ENCODE results near the gene FOXD2. TPM values are rescaled to one million over a fixed set of nuclear protein-coding genes. Genes with fewer than 3 reads are reported as not detected.
A peak's percentile ranks its signal among the peaks of the same experiment; 100 is the strongest.

The FOXD2 gene
- total RNA-seq, 1 experiment from 2014 or later: 2.8 TPM

DNA sequence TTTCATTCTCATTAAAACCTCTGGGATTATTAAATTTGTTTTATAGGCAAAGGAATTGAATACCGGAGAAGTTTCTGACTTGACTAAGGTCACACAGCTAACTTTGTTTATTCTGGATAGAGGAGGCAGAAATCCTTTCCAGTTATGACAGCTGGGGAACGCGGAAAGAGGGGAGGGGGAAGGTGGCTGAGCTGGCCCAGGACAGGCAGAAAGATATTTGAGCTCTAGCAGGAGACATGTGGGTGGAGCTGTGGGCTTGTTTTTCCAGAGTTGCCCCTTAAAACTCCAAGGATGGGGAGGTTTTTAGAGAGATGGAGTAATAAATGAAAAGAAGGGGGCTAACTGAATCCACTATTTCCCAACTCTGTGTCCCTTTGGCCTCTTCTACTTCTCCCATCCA, 27.8 kb downstream of the FOXD2 start:
- no peak for DNase-seq (ENCODE audit: low spot score)

DNA sequence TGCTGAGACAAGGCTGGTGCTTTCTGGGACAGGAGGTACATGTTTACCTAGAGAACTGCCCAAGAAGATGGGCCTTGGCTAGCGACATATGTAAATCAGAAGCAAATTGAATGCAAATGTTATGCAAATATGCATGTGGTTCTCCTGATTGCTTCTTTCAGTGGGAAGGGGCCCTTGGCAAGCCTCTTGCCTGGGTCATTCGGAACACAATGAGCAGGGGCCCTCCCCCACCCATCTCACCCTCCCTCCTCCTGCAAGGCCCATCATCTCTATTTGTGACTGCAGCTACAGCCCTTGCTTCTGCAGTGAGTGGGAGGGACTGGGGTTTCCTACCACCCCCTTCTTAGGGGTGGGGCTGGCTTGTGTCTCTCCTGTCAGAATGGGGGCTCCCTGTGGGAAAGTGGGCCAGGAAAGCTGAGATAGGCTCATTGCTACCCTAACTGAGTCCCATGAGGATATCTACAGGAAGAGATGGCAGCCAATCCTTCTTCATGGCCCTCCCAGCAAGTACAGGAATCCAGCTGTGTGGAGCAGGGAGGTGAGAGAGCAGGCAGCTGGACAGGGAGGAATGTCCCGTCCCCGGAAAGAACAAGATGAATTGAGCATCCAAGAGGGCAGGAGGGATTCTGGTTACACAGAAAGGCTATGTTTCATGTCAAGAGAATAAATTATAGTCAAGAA, 31.0 kb downstream of the FOXD2 start:
- DNase-seq (ENCODE audit: low spot score): no peak

DNA sequence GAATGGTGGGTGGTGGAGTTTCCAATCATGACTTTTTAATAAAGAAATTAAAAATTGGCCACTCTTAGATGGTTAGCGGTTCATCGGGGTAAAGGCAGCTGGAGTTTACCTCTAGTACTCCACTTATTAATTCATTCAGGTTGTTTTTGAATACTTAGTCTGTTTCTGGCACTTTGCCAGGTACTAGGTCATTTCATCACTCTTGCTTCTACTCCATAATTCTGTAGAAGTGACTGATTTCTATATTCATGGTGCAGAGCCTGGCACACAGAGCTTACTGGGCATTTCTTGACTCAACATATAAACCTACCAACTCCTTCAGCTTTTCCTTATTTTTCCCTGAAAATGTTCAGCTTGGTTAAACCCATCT, 31.5 kb downstream of the FOXD2 start:
- DNase-seq (ENCODE audit: low spot score): no peak

DNA sequence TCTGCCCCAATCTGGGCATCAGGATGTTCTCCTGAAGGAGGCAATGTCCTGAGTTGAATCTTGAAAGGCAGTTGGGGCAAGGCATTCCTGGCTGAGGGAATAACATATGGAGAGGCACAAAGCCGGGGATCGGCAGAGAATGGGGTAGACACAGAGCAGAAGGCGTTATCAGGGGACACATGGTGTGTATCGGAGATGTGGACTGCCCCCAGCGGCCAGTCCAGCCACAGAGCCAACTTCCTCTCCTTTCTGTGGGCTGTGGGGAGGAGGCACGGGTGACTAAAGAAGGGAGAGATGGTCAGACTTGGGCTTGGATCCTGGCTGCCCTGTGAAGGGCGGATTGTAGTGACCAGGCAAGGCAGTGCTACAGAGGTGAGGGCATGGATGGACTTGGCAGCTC, 32.1 kb downstream of the FOXD2 start:
- DNase-seq (ENCODE audit: low spot score): no peak

DNA sequence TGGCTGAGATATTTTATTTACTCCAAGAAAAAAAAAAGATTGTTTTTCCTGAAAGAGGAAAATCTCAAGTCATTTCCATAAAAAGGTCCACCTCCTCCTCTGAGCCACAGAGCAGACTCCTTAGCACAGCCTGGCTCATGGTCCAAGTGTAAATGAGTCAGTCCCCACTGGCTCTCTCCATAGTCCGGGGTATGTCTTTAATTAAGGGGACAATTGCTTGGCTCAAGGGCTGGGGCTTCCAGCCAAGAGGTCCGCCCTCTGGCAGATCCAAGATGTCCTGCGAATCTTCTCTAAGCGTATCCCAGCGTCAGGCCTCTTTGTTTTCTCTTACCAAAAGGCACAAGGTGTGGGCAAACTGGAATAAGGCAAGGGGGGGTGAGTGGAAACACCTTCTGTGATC, 33.3 kb downstream of the FOXD2 start:
- no peak for DNase-seq (ENCODE audit: low spot score)

DNA sequence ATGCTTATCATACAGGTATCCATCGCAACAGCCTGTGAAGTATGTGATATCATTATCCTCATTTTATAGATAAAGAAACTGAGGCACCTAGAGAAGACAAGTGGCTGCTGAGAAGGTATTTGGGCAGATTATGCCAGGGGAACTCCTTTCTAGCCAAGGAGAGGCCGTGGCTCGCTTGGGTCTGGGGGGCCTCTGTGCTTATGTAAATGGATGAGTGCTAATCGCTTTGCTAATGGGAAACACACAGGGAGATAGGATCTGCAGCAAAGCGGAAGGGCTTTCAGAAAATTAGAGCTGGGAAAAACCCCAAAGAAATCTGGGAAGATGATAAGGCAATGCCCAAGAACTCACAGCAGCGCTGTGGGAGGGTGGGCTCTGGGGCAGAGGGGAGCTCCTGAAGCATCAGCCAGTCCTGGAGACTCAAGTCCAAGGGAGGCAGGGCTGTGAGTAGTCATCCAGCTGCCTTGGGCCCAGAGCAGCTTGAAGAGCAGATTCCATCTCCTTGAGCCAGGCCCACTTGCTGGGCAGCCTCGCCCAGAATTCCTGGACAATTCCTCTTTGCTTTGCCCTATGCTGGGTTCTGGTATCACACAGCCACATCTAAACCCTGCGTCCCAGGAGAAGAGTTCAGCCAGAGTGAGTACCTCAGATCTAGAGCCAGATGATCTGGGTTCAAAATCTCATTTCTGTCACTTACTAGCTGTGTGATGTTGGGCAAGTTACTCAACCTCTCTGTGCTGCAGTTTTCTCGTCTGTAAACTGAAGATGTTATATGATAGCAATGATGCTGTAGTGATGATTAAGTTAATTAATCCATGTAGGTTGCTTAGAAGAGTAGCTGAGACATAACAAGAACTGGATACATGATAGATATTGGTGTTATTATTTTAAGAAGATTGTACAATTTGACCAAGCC, 36.7 kb downstream of the FOXD2 start:
- no peak for DNase-seq (ENCODE audit: low spot score)

DNA sequence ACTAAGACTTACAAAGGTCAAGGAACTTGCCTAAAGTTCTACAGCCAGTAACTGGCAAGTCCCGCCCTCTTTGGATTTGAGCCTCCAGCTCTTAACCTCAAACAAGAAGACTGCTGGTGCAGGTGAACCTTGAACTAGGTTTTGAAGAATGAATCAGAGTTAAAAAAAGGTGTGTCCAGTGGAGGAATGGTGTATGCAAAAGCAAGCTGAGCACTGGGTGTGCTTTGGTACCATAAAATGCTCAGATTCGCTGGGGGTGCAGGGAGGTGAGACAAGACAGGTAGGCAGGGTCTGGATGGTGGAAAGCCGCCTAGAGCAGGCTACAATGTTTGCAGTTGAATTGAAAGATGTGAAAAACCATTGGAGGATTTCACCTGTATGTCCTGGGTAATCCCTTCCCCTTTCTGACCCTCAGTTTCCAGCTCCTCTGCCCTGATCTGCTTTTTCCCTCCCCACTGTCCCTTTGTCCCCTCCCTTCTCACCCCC, 39.8 kb downstream of the FOXD2 start:
- peak; percentile 54 for DNase-seq (ENCODE audit: low spot score)

- DNase-seq (ENCODE audit: low spot score): peak; percentile 59
Observed at GRCh38 chr1:47478090-47478489, 40.2 kb downstream of the FOXD2 start.

- DNase-seq (ENCODE audit: low spot score): no peak
Observed at GRCh38 chr1:47479664-47480063, 41.8 kb downstream of the FOXD2 start.

DNA sequence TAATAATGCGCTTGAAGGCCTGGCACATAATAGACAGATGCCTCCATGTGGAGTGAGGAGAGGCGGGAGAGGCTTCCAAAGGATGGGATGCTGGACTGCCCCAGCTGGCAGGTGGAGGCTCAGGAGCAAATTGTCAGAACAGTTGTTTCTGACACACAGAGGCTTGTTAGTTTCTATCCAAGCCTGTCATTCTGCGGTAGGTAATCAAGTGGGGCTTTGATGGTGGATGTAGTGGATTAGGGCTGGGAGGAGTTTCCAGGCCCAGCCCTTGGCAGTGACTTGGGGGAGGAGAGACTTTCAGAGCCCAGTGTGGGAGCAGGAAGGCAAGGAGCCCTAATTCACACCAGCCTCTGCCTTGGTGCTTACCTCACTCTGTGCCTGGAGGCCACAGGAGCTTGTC, 44.1 kb downstream of the FOXD2 start:
- DNase-seq (ENCODE audit: low spot score): no peak

- no peak for DNase-seq (ENCODE audit: low spot score)
Observed at GRCh38 chr1:47482786-47483185, 44.9 kb downstream of the FOXD2 start.

GRCh38 chr1:47483651-47484050, 45.8 kb downstream of the FOXD2 start:
- DNase-seq (ENCODE audit: low spot score): no peak

GRCh38 chr1:47485817-47486216, 48.0 kb downstream of the FOXD2 start:
- DNase-seq (ENCODE audit: low spot score): no peak

GRCh38 chr1:47487332-47487731, 49.5 kb downstream of the FOXD2 start:
- DNase-seq (ENCODE audit: low spot score): no peak

DNA sequence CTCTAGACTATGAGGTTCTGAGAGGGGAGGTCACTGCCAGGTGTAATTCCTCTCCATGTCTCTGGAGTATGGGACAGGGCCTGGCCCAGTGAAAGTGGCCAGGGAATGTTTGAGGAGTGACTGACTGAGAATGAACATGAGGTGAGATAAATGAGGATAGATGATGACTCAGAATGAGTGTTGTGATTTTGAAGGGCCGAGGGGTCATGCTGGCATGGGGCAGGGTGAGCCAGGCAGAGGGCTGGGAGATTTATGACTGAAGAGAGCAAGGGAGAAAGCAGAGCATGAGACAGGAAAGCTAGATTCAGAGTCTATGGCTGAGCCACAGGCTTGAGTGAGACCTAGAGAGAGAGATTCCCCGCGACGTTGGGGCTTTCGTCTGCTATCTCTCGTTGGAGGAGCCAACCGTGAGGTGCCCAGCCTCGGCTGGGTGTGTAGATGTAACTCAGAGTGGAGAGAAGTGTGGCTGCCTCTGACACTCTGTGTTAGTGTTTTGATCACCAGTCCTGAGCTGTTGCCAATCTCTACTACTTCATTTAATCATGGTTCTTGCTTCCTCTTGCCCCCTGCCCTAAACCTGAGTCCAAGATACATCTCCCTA, 50.1 kb downstream of the FOXD2 start:
- DNase-seq (ENCODE audit: low spot score): no peak

Other genes starting within 250 kb of the FOXD2 start
- gene PDZK1IP1, start 248.0 kb upstream of the FOXD2 start, total RNA-seq (2014; rRNA removed; shearing (Covaris generic)): 32.9 and 38.0 TPM in 2 replicates
- gene TAL1, start 205.8 kb upstream of the FOXD2 start, total RNA-seq (2014; rRNA removed; shearing (Covaris generic)): not detected in 2 replicates
- gene STIL, start 123.9 kb upstream of the FOXD2 start, total RNA-seq (2014; rRNA removed; shearing (Covaris generic)): 12.4 and 12.6 TPM in 2 replicates
- gene CMPK1, start 104.3 kb upstream of the FOXD2 start, total RNA-seq (2014; rRNA removed; shearing (Covaris generic)): 51.4 and 57.7 TPM in 2 replicates
- not detected in 2 replicates for gene FOXE3, start 21.8 kb upstream of the FOXD2 start, total RNA-seq (2014; rRNA removed; shearing (Covaris generic))

Data from HT-29 (cell line).